SIG-M5 (cell line): ENCODE results near the gene MTARC2.
"Not testable (repeated sequence)": the region's sequence is repeated elsewhere in the genome, so short reads cannot be mapped to it uniquely, and the experiment has no call there.

Source experiments
- DNase-seq: peaks from one replicate; lab custom pipeline; 2025; lab: John Stamatoyannopoulos, UW

The MTARC2 gene

GRCh38 chr1:220748089-220748934, at the start of gene MTARC2:
Gene MTARC2 (plus strand): TSS chr1:220748322. CDS start chr1:220748532, 210 bp downstream.
- no peak for DNase-seq

- DNase-seq = no peak
Measured at GRCh38 chr1:220698607-220699016, 49.5 kb upstream of the MTARC2 start.

- DNase-seq = no peak
Measured at GRCh38 chr1:220699044-220699443, 49.1 kb upstream of the MTARC2 start.

GRCh38 chr1:220700556-220701179, 47.5 kb upstream of the MTARC2 start:
- DNase-seq = no peak

GRCh38 chr1:220701974-220702373, 46.1 kb upstream of the MTARC2 start:
- DNase-seq = no peak

- no peak for DNase-seq
Measured at GRCh38 chr1:220702733-220703270, 45.3 kb upstream of the MTARC2 start.

GRCh38 chr1:220703305-220703704, 44.8 kb upstream of the MTARC2 start:
- no peak for DNase-seq

GRCh38 chr1:220705782-220706181, 42.3 kb upstream of the MTARC2 start:
- no peak for DNase-seq

GRCh38 chr1:220706480-220706879, 41.6 kb upstream of the MTARC2 start:
- no peak for DNase-seq

GRCh38 chr1:220707160-220707559, 41.0 kb upstream of the MTARC2 start:
- DNase-seq = no peak

GRCh38 chr1:220708244-220708643, 39.9 kb upstream of the MTARC2 start:
- DNase-seq = no peak

GRCh38 chr1:220708936-220709801, 39.0 kb upstream of the MTARC2 start:
- DNase-seq = no peak

- DNase-seq = no peak
Measured at GRCh38 chr1:220710333-220710732, 37.8 kb upstream of the MTARC2 start.

GRCh38 chr1:220711056-220711809, 36.9 kb upstream of the MTARC2 start:
- DNase-seq = peak; percentile 58

- DNase-seq = not testable (repeated sequence)
Measured at GRCh38 chr1:220715986-220716385, 32.1 kb upstream of the MTARC2 start.

- DNase-seq = no peak
Measured at GRCh38 chr1:220717800-220718640, 30.1 kb upstream of the MTARC2 start.

- not testable (repeated sequence) for DNase-seq
Measured at GRCh38 chr1:220721266-220721665, 26.9 kb upstream of the MTARC2 start.

- no peak for DNase-seq
Measured at GRCh38 chr1:220726634-220727033, 21.5 kb upstream of the MTARC2 start.

- DNase-seq = no peak
Measured at GRCh38 chr1:220727519-220727918, 20.6 kb upstream of the MTARC2 start.

- no peak for DNase-seq
Measured at GRCh38 chr1:220730486-220730885, 17.6 kb upstream of the MTARC2 start.
